HAP-1 (cell line): ENCODE results near the gene HRCT1.

Experiments used
- DNase-seq, 2 experiments: peaks; one replicate each; pipeline ENCODE4 v3.0.0-alpha.2; 2016 to 2020; ENCODE audit warnings: low spot score in 2 of 2
- H3K27me3 ChIP-seq: fragments of 250-450 bp; sonication (Bioruptor Pico); 2 replicates; pipeline ENCODE4 v1.5.1; 2020; ENCODE audit warnings: low read depth, mild to moderate bottlenecking, moderate library complexity
- H3K36me3 ChIP-seq: fragments of 250-450 bp; sonication (Bioruptor Pico); replicated peaks from 2 replicates; pipeline ENCODE4 v1.5.1; 2020; ENCODE audit warnings: mild to moderate bottlenecking
- H3K4me1 ChIP-seq: fragments of 250-450 bp; sonication (Bioruptor Pico); 2 replicates; pipeline ENCODE4 v1.5.1; 2020; ENCODE audit warnings: mild to moderate bottlenecking
- H3K4me3 ChIP-seq: fragments of 250-450 bp; sonication (Bioruptor Pico); 2 replicates; pipeline ENCODE4 v1.5.1; 2020; ENCODE audit warnings: mild to moderate bottlenecking, moderate library complexity
- H3K9me3 ChIP-seq: fragments of 250-450 bp; sonication (Bioruptor Pico); 2 replicates; pipeline ENCODE4 v1.5.1; 2020; ENCODE audit warnings: mild to moderate bottlenecking, moderate library complexity
- in situ Hi-C: fragments of 300-500 bp; cut with MboI; formaldehyde crosslinking; loops from 3 replicates; pipeline ENCODE4 v1.14.3; 2020; ENCODE audit warnings: low sequenced_read_pairs, inconsistent platforms, mixed read lengths

The HRCT1 gene

DNA sequence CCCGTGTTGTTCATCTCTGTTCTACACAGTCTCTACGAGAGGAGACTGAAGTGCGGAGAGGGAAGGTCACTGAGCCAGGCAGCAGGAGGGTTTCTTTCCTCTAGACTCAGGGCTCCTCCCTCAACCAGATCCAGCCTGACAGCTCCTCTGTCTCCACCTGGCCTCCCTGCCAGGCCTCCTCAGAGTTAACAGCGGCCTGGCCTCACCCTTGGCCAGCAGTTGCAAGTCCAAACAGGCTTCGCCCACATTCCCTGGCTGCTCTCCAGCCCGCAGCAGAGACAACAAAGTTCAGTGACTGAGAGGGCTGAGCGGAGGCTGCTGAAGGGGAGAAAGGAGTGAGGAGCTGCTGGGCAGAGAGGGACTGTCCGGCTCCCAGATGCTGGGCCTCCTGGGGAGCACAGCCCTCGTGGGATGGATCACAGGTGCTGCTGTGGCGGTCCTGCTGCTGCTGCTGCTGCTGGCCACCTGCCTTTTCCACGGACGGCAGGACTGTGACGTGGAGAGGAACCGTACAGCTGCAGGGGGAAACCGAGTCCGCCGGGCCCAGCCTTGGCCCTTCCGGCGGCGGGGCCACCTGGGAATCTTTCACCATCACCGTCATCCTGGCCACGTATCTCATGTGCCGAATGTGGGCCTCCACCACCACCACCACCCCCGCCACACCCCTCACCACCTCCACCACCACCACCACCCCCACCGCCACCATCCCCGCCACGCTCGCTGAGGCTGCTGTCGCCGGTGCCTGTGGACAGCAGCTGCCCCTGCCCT lies at the start of gene HRCT1:
HRCT1 (plus strand) TSS at position 291 of the 768 bp plus-strand sequence; CDS start at position 377, 86 bp downstream.
- DNase-seq, result no peak
- Histone ChIP-seq H3K4me1 (peaks cover 15% of the 10 kb centered on the region), H3K36me3 (no peaks in the 10 kb centered on the region), H3K27me3 (peaks cover 9% of the 10 kb centered on the region), H3K9me3 (no peaks in the 10 kb centered on the region), H3K4me3 (no peak within 1 kb of the TSS)
- in situ Hi-C loops, result loop anchor here (5.0 to 10.0 kb wide), 2 partner anchors 41 to 119 kb away; no protein-coding TSS in a partner anchor

DNA sequence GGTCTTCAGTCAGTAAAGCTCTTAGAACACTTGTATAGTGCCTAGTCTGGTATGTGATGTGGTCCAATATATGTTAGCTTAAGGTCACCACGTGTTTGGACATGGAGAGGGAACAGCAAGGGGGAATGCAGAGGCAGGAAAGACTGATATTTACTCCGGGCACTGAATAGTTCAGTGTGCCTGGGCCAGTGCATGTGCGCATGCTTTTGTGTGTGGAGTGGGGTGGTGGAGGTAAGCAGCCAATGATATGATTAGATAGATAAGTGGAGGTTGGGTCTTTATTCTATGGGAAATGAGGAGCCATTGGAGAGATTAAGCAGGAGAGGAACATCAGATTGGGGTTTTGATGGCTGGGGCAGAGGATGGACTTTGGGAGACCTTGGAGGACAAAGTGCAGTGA lies 49.8 kb upstream of the HRCT1 start:
- no peak for DNase-seq
- H3K27me3 ChIP-seq, result peaks cover 8% of the 10 kb centered on the region; the same call in 1 of the 2 replicates
- no peaks in the 10 kb centered on the region for H3K36me3 ChIP-seq
- no peaks in the 10 kb centered on the region for H3K9me3 ChIP-seq
- in situ Hi-C loops, result no loop called here
- H3K4me3 ChIP-seq, result no peak overlapping the region
- H3K4me1 ChIP-seq, result no peaks in the 10 kb centered on the region

DNA sequence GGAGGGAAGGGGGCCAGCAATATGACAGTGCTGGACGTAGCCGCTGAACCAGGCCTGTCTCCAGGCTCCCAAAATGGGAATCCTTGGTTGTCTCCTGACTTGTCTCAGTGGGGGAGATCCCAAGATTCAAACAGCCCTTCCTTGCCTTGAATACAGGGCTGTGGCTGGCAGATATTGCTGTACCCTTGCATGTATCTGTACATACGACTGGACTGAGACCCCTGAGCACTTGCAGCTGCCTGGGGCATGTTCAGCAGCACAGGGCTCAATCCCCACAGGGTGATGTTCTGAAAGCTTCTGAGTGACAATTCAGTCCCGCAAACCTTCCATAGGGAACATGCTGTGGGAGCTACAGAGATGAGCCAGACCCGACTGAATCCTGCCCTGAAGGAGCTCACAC lies 49.1 kb upstream of the HRCT1 start:
- H3K36me3 ChIP-seq, result no peaks in the 10 kb centered on the region
- no peaks in the 10 kb centered on the region for H3K4me1 ChIP-seq
- peaks cover 8% of the 10 kb centered on the region; the same call in 1 of the 2 replicates for H3K27me3 ChIP-seq
- H3K9me3 ChIP-seq, result no peaks in the 10 kb centered on the region
- no peak overlapping the region for H3K4me3 ChIP-seq
- DNase-seq, result no peak
- in situ Hi-C loops, result no loop called here

DNA sequence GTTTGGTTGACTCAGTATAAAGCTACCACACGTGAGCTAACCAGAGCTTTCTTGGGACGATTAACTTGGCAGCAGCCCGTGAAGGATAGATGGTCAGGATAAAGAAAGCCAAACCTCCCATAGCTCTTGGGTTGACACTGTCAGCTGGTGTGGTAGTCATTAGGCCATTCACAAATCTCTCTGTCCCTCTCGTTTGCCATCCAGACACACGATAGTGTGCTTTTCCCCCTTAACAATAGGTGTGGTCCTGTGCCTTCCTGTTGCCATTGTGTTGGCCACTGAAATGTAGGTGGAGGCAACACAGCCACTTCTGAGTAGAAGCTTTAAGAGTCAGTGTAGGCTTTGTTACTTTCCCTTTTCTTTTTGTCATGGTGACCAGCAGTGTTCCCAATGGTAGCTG lies 47.5 kb upstream of the HRCT1 start:
- no peak for DNase-seq
- peaks cover 8% of the 10 kb centered on the region; the same call in 1 of the 2 replicates for H3K27me3 ChIP-seq
- H3K9me3 ChIP-seq, result no peaks in the 10 kb centered on the region
- H3K36me3 ChIP-seq, result no peaks in the 10 kb centered on the region
- in situ Hi-C loops, result no loop called here
- no peaks in the 10 kb centered on the region for H3K4me1 ChIP-seq
- no peak overlapping the region for H3K4me3 ChIP-seq

DNA sequence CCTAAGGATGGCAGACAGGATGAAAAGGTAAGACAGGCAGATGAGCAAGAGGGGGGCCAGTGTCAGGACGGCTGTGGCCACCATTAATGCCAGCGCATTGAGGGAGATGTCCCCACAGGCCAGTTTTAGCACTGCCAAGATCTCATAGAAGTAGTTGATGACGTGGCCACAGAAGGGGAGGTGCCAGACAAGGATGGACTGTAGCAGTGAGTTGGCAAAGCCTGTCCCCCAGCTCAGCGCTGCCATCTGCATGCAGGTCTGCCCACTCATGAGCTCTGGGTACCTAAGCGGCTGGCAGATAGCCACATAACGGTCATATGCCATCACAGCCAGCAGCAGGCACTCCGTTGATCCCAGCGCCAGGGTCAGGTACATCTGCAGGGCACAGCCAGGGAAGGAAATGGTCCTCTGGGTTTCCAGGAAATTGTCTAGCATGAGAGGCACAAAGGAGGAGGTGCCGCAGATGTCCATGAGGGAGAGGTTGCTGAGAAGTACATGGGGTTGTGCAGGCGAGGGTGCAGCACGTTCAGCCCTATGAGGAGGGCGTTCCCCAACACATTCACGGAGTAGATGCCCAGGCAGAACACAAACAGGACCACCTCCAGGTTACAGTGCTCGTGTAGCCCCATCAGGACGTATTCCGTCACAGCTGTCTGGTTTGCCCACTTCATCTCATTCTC lies 46.6 kb upstream of the HRCT1 start:
- H3K4me1 ChIP-seq, result no peaks in the 10 kb centered on the region
- H3K27me3 ChIP-seq, result peaks cover 8% of the 10 kb centered on the region; the same call in 1 of the 2 replicates
- no peak for DNase-seq
- in situ Hi-C loops, result no loop called here
- no peaks in the 10 kb centered on the region for H3K9me3 ChIP-seq
- no peaks in the 10 kb centered on the region for H3K36me3 ChIP-seq
- H3K4me3 ChIP-seq, result no peak overlapping the region

DNA sequence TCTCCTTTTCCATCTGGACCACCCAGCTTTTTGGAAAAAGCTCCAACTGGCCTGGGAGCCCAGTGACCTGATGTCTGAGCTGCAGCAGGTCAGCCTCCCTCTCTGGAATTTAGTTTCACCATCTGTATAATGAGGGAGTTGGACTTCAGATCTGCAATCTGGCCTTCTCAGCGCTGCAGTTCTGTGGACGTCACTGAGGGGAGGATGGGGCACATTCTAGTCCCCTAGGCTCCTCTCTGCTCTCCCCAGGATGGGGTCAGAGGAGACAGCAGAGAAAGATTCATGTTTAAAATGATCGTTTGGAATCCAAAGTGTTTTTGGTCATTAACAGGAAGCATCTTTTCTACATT lies 46.0 kb upstream of the HRCT1 start:
- no peaks in the 10 kb centered on the region for H3K36me3 ChIP-seq
- peaks cover 8% of the 10 kb centered on the region; the same call in 1 of the 2 replicates for H3K27me3 ChIP-seq
- DNase-seq, result no peak
- in situ Hi-C loops, result no loop called here
- H3K4me1 ChIP-seq, result no peaks in the 10 kb centered on the region
- H3K4me3 ChIP-seq, result no peak overlapping the region
- no peaks in the 10 kb centered on the region for H3K9me3 ChIP-seq

DNA sequence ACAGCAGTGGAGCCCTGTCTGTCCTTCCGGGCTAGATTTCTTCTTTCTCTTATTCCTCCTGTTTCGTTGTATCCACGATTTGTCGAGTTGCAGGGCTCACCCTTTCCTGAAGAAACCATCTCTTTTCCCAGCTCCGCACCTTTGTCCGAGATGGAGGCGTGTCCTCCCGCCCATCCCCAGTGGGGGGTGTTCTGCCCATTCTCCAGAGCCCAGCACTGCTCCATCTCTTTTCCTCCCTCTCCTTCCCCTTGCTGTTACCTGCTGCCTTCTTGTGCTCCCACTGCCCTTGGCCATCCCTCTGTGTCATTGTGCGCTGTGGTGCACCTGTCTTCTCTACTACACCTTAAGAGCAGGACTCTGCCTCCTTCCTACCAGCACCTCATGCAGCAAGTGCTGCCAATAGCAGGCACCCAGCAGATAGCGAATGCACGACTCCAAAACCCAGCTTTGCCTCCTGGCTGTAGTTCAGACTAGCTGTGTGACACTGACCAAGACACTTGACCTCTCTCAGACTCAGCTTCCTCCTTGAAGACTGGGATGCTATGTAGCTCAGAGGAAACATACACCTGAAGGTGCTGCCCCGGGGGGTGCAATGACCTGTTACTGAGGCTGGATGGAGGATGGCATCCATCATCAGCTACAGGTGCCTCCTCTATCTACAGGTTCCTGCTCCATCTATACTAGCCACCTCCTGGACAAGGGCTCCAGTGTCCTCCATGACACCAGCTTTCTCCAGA lies 44.7 kb upstream of the HRCT1 start:
- Histone ChIP-seq H3K27me3 (peaks cover 8% of the 10 kb centered on the region; the same call in 1 of the 2 replicates), H3K4me3 (no peak overlapping the region), H3K4me1 (no peaks in the 10 kb centered on the region), H3K9me3 (no peaks in the 10 kb centered on the region), H3K36me3 (no peaks in the 10 kb centered on the region)
- in situ Hi-C loops, result no loop called here
- DNase-seq, result no peak

DNA sequence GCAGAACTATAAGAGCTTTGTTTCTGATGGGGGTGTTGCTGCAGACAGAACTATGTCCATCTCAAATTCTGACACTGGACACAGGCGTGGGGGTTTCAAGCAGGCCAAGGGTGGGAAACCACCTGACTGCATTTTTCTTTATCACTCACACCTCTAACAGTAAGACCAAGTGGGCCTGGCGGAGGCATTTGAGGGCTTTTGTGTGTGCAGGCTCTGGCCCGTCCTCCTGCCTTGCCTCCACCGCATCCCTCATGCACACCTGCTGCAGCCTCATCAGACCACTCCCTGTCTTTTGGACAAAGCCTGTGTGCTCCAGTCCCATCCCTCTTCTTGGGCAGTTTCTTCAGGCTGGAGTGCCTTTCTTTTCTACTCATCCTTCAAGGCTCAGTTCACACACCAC lies 43.7 kb upstream of the HRCT1 start:
- in situ Hi-C loops, result no loop called here

DNA sequence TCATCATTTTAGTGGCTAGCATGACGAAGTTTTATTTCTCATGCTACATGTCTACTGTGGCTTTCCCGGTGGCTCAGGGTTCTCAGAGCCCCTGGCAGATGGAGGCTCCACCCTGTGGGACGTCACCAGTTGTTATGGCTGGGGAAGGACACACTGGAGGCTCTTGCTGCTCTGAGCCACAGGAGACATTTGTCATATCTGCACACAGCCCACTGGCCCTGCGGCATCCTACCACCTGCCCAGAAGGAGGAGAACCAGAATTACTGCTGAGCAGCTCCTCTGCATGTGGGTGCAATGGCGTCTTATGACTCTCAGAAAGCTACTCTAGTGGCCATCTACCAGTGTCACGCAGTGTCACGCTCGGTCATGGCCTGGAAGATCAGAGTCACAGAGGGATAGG lies 42.4 kb upstream of the HRCT1 start:
- no peak for DNase-seq
- H3K9me3 ChIP-seq, result no peaks in the 10 kb centered on the region
- H3K4me3 ChIP-seq, result no peak overlapping the region
- H3K27me3 ChIP-seq, result peaks cover 8% of the 10 kb centered on the region; the same call in 1 of the 2 replicates
- no peaks in the 10 kb centered on the region for H3K36me3 ChIP-seq
- H3K4me1 ChIP-seq, result no peaks in the 10 kb centered on the region
- in situ Hi-C loops, result no loop called here

More for the DNA sequence above, 43.7 kb upstream of the HRCT1 start:
- Histone ChIP-seq H3K9me3 (no peaks in the 10 kb centered on the region), H3K4me3 (no peak overlapping the region), H3K4me1 (no peaks in the 10 kb centered on the region), H3K27me3 (peaks cover 8% of the 10 kb centered on the region; the same call in 1 of the 2 replicates), H3K36me3 (no peaks in the 10 kb centered on the region)
- DNase-seq, result no peak

DNA sequence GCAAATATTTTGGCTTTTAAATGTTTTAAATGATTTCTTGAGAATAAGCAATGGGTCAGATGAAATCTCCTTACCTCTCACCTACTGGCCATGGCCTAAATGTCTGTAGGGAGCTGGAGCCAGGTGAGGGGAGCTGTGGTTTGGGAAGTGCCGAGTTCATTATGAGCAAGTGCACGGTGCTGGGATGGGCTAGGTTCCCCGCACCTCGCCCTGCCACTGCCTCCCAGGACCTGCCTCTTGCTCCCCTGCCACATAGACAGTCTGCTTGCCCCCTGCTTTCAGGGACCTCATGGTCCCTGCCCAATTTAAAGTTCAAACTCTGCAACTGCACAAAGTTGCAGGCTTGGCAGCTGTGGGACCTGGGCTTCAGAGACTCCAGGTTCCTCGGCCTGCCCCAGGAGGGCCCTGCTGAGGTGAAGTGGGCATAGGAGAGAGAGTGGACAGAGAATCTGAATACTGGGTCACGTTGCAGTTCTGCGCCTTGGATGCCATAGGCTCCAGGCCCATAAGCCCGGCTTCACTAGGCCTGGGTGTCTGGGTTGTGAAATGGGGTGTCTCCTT lies 41.2 kb upstream of the HRCT1 start:
- no peak for DNase-seq
- peaks cover 7% of the 10 kb centered on the region; the same call in 1 of the 2 replicates for H3K27me3 ChIP-seq
- no peaks in the 10 kb centered on the region for H3K4me1 ChIP-seq
- in situ Hi-C loops, result no loop called here
- no peak overlapping the region for H3K4me3 ChIP-seq
- no peaks in the 10 kb centered on the region for H3K9me3 ChIP-seq
- no peaks in the 10 kb centered on the region for H3K36me3 ChIP-seq

DNA sequence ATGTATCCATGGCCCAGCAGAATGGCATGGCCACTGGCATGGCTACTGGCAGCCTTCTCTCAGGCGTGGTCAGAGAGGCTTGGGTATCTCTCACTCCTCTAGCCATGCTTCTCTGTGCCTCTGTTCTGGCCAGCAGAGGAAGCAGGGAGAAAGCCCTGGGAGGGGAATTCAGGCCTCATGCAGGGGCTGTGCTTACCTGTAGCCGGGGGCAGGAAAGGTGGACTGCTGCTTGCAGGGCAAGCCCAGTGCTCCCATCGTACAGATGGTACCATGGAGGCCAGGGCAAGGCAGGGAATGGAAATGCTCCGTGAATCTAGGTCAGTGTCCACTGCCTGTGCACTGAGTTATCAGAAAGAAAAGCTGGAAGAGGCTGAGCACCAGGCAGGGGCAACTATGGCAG lies 38.5 kb upstream of the HRCT1 start:
- Histone ChIP-seq H3K27me3 (no peaks in the 10 kb centered on the region), H3K4me3 (no peak overlapping the region), H3K4me1 (no peaks in the 10 kb centered on the region; the same call in 1 of the 2 replicates), H3K36me3 (no peaks in the 10 kb centered on the region), H3K9me3 (no peaks in the 10 kb centered on the region)
- no peak for DNase-seq
- in situ Hi-C loops, result no loop called here

DNA sequence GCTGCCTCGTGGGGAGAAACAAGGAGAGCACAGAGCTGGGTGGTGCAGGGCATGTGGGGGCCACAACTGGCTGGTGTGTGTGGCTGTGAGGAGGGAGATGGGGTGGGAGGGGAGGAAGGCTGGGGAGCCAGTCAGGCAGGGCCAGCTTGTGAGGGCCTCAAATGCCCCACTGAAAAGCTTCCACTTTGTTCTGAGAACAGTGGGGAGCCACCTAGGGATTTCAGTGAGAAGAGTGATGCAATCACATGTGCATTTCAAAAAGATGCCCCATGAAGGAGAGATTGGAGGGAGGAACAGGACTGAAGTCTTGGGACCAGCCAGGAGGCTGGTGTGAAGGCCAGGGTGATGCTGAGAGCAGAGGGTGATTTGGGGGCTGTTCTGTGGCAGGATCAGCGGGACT lies 37.1 kb upstream of the HRCT1 start:
- no peak for DNase-seq
- H3K36me3 ChIP-seq, result no peaks in the 10 kb centered on the region
- in situ Hi-C loops, result no loop called here
- no peaks in the 10 kb centered on the region for H3K27me3 ChIP-seq
- H3K4me3 ChIP-seq, result no peak overlapping the region
- peaks cover 6% of the 10 kb centered on the region for H3K4me1 ChIP-seq
- H3K9me3 ChIP-seq, result no peaks in the 10 kb centered on the region

DNA sequence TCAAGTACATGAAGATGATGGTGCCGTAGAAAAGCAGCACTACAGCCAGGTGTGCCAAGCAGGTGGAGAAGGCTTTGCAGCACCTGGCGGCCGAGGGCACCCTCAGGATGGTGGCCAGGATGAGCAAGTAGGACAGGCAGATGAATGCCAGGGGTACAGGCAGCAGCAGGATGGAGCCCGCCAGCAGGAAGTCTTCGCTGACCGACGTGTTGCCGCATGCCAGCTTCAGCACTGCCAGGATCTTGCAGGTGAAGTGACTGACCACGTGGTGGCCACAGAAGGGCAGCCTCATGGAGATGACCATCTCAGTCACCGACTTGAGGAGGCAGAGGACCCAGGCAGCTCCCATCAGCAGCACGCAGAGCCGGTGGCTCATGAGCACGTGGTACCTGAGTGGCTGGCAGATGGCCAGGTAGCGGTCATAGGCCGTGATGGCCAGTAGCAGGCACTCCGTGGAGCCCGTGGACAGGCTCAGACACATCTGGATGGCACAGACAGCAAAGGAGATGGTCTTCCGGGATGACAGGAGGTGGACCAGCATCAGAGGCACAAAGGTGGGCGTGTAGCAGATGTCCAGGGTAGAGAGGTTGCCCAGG lies 36.3 kb upstream of the HRCT1 start:
- Histone ChIP-seq H3K4me1 (peaks cover 6% of the 10 kb centered on the region), H3K4me3 (no peak overlapping the region), H3K27me3 (no peaks in the 10 kb centered on the region), H3K36me3 (no peaks in the 10 kb centered on the region), H3K9me3 (no peaks in the 10 kb centered on the region)
- in situ Hi-C loops, result no loop called here
- no peak for DNase-seq
